Gastroesophageal sphincter (tissue), 3 donors: ENCODE results near the gene STARD3NL.

Experiments used
- EP300 ChIP-seq: sonication (generic); formaldehyde crosslinking; IDR thresholded peaks from one replicate; pipeline ENCODE4 v1.6.1; 2017; ENCODE audit warnings: antibody characterized with exemption, mild to moderate bottlenecking
- POLR2A ChIP-seq, 2 donors: fragments of 450-650 bp; IDR thresholded peaks; one replicate each; pipeline ENCODE4 v1.6.1; 2017; ENCODE audit warnings: antibody characterized with exemption in 2 of 2, mild to moderate bottlenecking in 2 of 2, moderate library complexity in 1 of 2
- POLR2AphosphoS5 ChIP-seq: sonication (generic); formaldehyde crosslinking; IDR thresholded peaks from one replicate; pipeline ENCODE4 v1.6.1; 2017; ENCODE audit warnings: antibody characterized with exemption
- TF ChIP-seq, protein P1 (sequence below), 4 experiments: fragments of 200-600 bp in 2 of 4; fragments of 450-650 bp in 2 of 4; sonication (generic) in 1 of 4; IDR thresholded peaks; one replicate each; pipeline ENCODE4 v1.5.1; 2017 to 2019; ENCODE audit warnings: antibody characterized with exemption in 4 of 4, mild to moderate bottlenecking in 2 of 4, moderate library complexity in 2 of 4

DNA sequence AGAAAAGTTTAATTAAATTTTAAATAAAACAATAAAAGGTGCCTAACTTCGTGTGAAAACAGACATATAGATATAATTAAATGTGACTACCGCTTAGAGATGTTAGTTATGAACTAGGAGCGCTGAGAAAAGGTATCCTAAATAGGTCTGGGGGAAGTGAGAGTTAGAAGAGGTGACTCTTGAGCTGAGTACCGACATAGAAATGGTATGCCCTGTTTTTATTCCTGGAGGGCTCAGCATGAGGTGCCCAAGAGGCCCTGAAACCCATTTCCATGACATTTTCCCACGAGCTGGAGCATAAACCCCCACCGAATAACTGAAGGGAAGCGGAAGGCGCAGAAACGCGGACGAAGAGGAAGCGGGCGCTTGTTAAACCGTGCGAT, 433 bp upstream of the STARD3NL start:
- TF ChIP-seq EP300 (no peak), POLR2A (IDR thresholded peaks at IDR 0.05) (no peak), POLR2AphosphoS5 (no peak)
- TF ChIP-seq, protein P1, sequence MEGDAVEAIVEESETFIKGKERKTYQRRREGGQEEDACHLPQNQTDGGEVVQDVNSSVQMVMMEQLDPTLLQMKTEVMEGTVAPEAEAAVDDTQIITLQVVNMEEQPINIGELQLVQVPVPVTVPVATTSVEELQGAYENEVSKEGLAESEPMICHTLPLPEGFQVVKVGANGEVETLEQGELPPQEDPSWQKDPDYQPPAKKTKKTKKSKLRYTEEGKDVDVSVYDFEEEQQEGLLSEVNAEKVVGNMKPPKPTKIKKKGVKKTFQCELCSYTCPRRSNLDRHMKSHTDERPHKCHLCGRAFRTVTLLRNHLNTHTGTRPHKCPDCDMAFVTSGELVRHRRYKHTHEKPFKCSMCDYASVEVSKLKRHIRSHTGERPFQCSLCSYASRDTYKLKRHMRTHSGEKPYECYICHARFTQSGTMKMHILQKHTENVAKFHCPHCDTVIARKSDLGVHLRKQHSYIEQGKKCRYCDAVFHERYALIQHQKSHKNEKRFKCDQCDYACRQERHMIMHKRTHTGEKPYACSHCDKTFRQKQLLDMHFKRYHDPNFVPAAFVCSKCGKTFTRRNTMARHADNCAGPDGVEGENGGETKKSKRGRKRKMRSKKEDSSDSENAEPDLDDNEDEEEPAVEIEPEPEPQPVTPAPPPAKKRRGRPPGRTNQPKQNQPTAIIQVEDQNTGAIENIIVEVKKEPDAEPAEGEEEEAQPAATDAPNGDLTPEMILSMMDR (IDR thresholded peaks at IDR 0.05): no peak
